ENCODE results near the gene BAZ2B. TPM values are rescaled to one million over a fixed set of nuclear protein-coding genes. Genes with fewer than 3 reads are reported as not detected.

The BAZ2B gene
- total and polyA plus RNA-seq, 3 donors from 2014 or later, result 23.5 to 132 (median 119) TPM

GRCh38 chr2:159555651-159556392 lies 60.5 kb downstream of the BAZ2B start:
- no peak overlapping the region for H3K27ac ChIP-seq
- H3K4me1 ChIP-seq, result no peaks in the 10 kb centered on the region
- WGBS, 2 donors, result 76 to 93% methylated on average over 4 of the region's 4 CpGs
- no peaks in the 10 kb centered on the region for H3K27me3 ChIP-seq
- H3K9me3 ChIP-seq, result no peaks in the 10 kb centered on the region
- no peaks in the 10 kb centered on the region for H3K36me3 ChIP-seq (ENCODE audit: low read depth, missing control alignments)
- intact Hi-C loops (cut with DNase I; ENCODE audit: low total_unique reads), result no loop called here
- H3K4me3 ChIP-seq, result no peak overlapping the region
- TF ChIP-seq, protein P1, sequence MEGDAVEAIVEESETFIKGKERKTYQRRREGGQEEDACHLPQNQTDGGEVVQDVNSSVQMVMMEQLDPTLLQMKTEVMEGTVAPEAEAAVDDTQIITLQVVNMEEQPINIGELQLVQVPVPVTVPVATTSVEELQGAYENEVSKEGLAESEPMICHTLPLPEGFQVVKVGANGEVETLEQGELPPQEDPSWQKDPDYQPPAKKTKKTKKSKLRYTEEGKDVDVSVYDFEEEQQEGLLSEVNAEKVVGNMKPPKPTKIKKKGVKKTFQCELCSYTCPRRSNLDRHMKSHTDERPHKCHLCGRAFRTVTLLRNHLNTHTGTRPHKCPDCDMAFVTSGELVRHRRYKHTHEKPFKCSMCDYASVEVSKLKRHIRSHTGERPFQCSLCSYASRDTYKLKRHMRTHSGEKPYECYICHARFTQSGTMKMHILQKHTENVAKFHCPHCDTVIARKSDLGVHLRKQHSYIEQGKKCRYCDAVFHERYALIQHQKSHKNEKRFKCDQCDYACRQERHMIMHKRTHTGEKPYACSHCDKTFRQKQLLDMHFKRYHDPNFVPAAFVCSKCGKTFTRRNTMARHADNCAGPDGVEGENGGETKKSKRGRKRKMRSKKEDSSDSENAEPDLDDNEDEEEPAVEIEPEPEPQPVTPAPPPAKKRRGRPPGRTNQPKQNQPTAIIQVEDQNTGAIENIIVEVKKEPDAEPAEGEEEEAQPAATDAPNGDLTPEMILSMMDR (IDR thresholded peaks at IDR 0.05), result no peak
- no peak for DNase-seq

- Histone ChIP-seq H3K4me3 (no peak overlapping the region), H3K9me3 (no peaks in the 10 kb centered on the region), H3K4me1 (no peaks in the 10 kb centered on the region), H3K36me3 (ENCODE audit: low read depth, missing control alignments) (no peaks in the 10 kb centered on the region), H3K27me3 (no peaks in the 10 kb centered on the region), H3K27ac (no peak overlapping the region)
- 92% methylated on average over 1 of the region's 1 CpG for WGBS, 2 donors
- intact Hi-C loops (cut with DNase I; ENCODE audit: low total_unique reads), result no loop called here
- no peak for DNase-seq
- no peak for TF ChIP-seq POLR2A (IDR thresholded peaks at IDR 0.05)
- TF ChIP-seq, protein P1 (IDR thresholded peaks at IDR 0.05), result no peak
These were observed 62.6 kb downstream of the BAZ2B start for GRCh38 chr2:159553727-159554126.

DNA sequence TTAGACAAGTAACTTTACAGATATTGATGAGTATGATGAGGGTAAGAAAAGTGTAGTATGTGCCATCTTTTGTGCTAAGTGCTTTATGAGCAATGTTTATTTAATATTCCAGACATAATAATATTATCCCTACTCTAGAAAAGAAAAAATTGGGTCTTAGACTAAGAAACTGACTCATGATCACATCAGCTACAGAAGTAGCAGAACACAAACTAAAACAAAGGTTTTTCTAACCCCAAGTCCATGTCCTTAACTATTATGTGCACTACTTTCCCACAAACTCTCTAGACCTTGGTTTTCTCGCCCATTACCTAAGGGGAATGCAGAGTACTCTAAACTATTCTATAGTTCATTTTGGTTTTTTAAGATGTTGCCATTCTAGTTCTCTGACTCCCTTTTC lies 64.5 kb downstream of the BAZ2B start:
- no peaks in the 10 kb centered on the region for H3K27me3 ChIP-seq
- WGBS, 2 donors, result 79 to 100% methylated on average over 1 of the region's 1 CpG
- DNase-seq, result no peak
- TF ChIP-seq, protein P1 (IDR thresholded peaks at IDR 0.05), result no peak
- TF ChIP-seq POLR2A (IDR thresholded peaks at IDR 0.05), result no peak
- intact Hi-C loops (cut with DNase I; ENCODE audit: low total_unique reads), result no loop called here
- no peaks in the 10 kb centered on the region for H3K9me3 ChIP-seq
- no peaks in the 10 kb centered on the region for H3K36me3 ChIP-seq (ENCODE audit: low read depth, missing control alignments)
- H3K4me3 ChIP-seq, result no peak overlapping the region
- no peaks in the 10 kb centered on the region for H3K4me1 ChIP-seq
- no peak overlapping the region for H3K27ac ChIP-seq

DNA sequence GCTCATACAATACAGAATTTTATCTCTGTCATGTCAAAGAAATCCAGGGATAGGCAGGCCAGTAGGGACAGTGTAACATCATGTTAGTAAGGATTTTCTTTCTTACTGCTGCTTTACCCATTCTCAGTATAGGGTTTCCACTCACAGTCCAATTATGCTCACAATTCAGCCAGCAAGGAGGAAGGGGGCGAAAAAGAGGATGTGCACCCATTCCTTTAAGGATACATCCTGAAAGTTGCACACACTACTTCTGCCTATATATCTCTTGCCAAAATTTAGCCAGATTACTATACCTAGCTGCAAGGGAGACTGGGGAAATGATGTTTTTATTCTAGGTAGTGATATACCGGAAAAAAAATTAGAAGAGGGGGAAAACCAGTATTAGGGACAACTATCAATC lies 66.1 kb downstream of the BAZ2B start:
- Histone ChIP-seq H3K9me3 (no peaks in the 10 kb centered on the region), H3K4me1 (no peaks in the 10 kb centered on the region), H3K27ac (no peak overlapping the region), H3K27me3 (no peaks in the 10 kb centered on the region), H3K36me3 (ENCODE audit: low read depth, missing control alignments) (no peaks in the 10 kb centered on the region), H3K4me3 (no peak overlapping the region)
- intact Hi-C loops (cut with DNase I; ENCODE audit: low total_unique reads), result no loop called here
- 87% methylated on average over 2 of the region's 2 CpGs for WGBS, 2 donors
- TF ChIP-seq POLR2A (IDR thresholded peaks at IDR 0.05), result no peak
- TF ChIP-seq, protein P1 (IDR thresholded peaks at IDR 0.05), result no peak
- no peak for DNase-seq

DNA sequence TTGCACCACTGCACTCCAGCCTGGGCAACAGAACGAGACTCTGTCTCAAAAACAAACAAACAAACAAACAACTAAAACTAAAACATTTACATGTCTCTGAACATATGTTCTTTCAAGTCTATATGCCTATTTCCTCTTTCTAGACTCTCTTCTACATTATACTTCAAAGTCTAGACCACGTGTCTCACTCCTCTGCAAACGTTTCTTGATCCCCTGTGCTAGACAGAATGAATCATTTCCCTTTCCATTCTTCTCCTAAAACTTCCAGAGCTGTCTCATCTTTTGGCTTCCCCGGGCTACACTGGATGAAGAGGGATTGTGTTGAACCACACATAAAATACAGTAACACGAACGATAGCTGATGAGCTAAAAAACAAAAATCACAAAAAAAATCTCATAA lies 67.1 kb downstream of the BAZ2B start:
- DNase-seq, result no peak
- TF ChIP-seq POLR2A (IDR thresholded peaks at IDR 0.05), result no peak
- H3K27me3 ChIP-seq, result no peaks in the 10 kb centered on the region
- intact Hi-C loops (cut with DNase I; ENCODE audit: low total_unique reads), result no loop called here
- no peaks in the 10 kb centered on the region for H3K4me1 ChIP-seq
- H3K9me3 ChIP-seq, result no peaks in the 10 kb centered on the region
- H3K36me3 ChIP-seq (ENCODE audit: low read depth, missing control alignments), result no peaks in the 10 kb centered on the region
- WGBS, 2 donors, result 86 to 90% methylated on average over 6 of the region's 6 CpGs
- no peak overlapping the region for H3K4me3 ChIP-seq
- no peak overlapping the region for H3K27ac ChIP-seq

Data from testis (tissue), 3 donors.